MM.1S (cell line): ENCODE data around the gene PYGM.

ENCODE experiments used
- DNase-seq: peaks from one replicate; pipeline ENCODE4 v3.0.0-alpha.2; 2015
- H2AFZ ChIP-seq: fragments of 300-600 bp; sonication (generic); 2 replicates; pipeline ENCODE4 v1.6.0; 2016; ENCODE audit warnings: antibody characterized with exemption, low read length
- H3F3A ChIP-seq: fragments of 300-600 bp; sonication (generic); 2 replicates; pipeline ENCODE4 v1.6.1; 2016; ENCODE audit warnings: mild to moderate bottlenecking, antibody characterized with exemption, low read length, moderate library complexity, mixed read lengths; ENCODE audit not compliant: insufficient read depth
- H3K27ac ChIP-seq: fragments of 300-600 bp; sonication (generic); 2 replicates; pipeline ENCODE4 v1.5.1; 2016; ENCODE audit warnings: mild to moderate bottlenecking, low read length
- H3K27me3 ChIP-seq: fragments of 300-600 bp; sonication (generic); replicated peaks from 2 replicates; pipeline ENCODE4 v1.6.0; 2016; ENCODE audit warnings: low read length; ENCODE audit not compliant: insufficient read depth
- H3K36me3 ChIP-seq: fragments of 300-600 bp; sonication (generic); replicated peaks from 2 replicates; pipeline ENCODE4 v1.6.1; 2016; ENCODE audit warnings: mild to moderate bottlenecking, low read length, mixed read lengths; ENCODE audit not compliant: insufficient read depth
- H3K4me1 ChIP-seq: fragments of 300-600 bp; sonication (generic); 2 replicates; pipeline ENCODE4 v1.6.1; 2016; ENCODE audit warnings: low read length, mixed read lengths
- H3K4me2 ChIP-seq: fragments of 300-600 bp; sonication (generic); 2 replicates; pipeline ENCODE4 v1.6.0; 2016; ENCODE audit warnings: low read depth, low read length
- H3K4me3 ChIP-seq: fragments of 300-600 bp; sonication (generic); 2 replicates; pipeline ENCODE4 v1.5.1; 2016; ENCODE audit warnings: low read length, mixed read lengths
- H3K79me2 ChIP-seq: fragments of 300-600 bp; sonication (generic); 2 replicates; pipeline ENCODE4 v1.6.1; 2016; ENCODE audit warnings: mixed run types, low read length, mixed read lengths
- H3K9ac ChIP-seq: fragments of 300-600 bp; sonication (generic); 2 replicates; pipeline ENCODE4 v1.6.1; 2016; ENCODE audit warnings: low read length, mixed read lengths
- H3K9me2 ChIP-seq: fragments of 300-600 bp; sonication (generic); replicated peaks from 2 replicates; pipeline ENCODE4 v1.6.1; 2016; ENCODE audit warnings: mild to moderate bottlenecking, low read length, mixed read lengths; ENCODE audit not compliant: insufficient read depth
- H3K9me3 ChIP-seq: fragments of 300-600 bp; sonication (generic); replicated peaks from 2 replicates; pipeline ENCODE4 v1.6.1; 2016; ENCODE audit warnings: mild to moderate bottlenecking, low read length, mixed read lengths; ENCODE audit not compliant: insufficient read depth
- H4K20me1 ChIP-seq: fragments of 300-600 bp; sonication (generic); 2 replicates; pipeline ENCODE4 v1.6.1; 2016; ENCODE audit warnings: mild to moderate bottlenecking, low read length, moderate library complexity, mixed read lengths; ENCODE audit not compliant: insufficient read depth
- CTCF ChIP-seq: fragments of 300-600 bp; sonication (generic); IDR thresholded peaks from 2 replicates; pipeline ENCODE4 v1.5.1; 2016; ENCODE audit warnings: antibody characterized with exemption, low read length, mixed read lengths
- EZH2 ChIP-seq: fragments of 300-600 bp; sonication (generic); optimal IDR thresholded peaks from 2 replicates; pipeline ENCODE3; 2017; ENCODE audit warnings: low read depth, mild to moderate bottlenecking, antibody characterized with exemption, low read length, mixed read lengths
- EZH2phosphoT487 ChIP-seq: fragments of 300-600 bp; sonication (generic); IDR thresholded peaks from 2 replicates; pipeline ENCODE4 v1.6.1; 2018; ENCODE audit warnings: antibody characterized with exemption, low read length

Gene PYGM

GRCh38 chr11:64772303-64773018 is 12.7 kb upstream of the PYGM start:
- Histone ChIP-seq H3K9me2 (no peaks in the 10 kb centered on the region), H3K36me3 (peaks cover 62% of the 10 kb centered on the region), H3K79me2 (peaks cover 98% of the 10 kb centered on the region), H3K9ac (no peak overlapping the region), H4K20me1 (peaks cover 63% of the 10 kb centered on the region), H3K4me2 (no peak overlapping the region), H3K4me1 (peaks cover 39% of the 10 kb centered on the region), H3F3A (peaks cover 28% of the 10 kb centered on the region), H2AFZ (no peak overlapping the region), H3K9me3 (no peaks in the 10 kb centered on the region), H3K27ac (peak overlapping the region; percentile 32; the same call in 1 of the 2 replicates), H3K27me3 (no peaks in the 10 kb centered on the region), H3K4me3 (no peak overlapping the region)
- no peak for TF ChIP-seq CTCF
- no peak for TF ChIP-seq EZH2phosphoT487
- peak; percentile 18 for DNase-seq

- Histone ChIP-seq H3K4me2 (no peak overlapping the region), H3K9ac (no peak overlapping the region), H3K36me3 (peaks cover 68% of the 10 kb centered on the region), H3K9me2 (no peaks in the 10 kb centered on the region), H3K79me2 (peaks cover 98% of the 10 kb centered on the region), H3F3A (peaks cover 28% of the 10 kb centered on the region), H4K20me1 (peaks cover 62% of the 10 kb centered on the region), H3K27me3 (no peaks in the 10 kb centered on the region), H3K4me1 (peaks cover 39% of the 10 kb centered on the region), H3K27ac (no peak overlapping the region), H3K9me3 (no peaks in the 10 kb centered on the region), H2AFZ (no peak overlapping the region), H3K4me3 (no peak overlapping the region)
- no peak for DNase-seq
- TF ChIP-seq CTCF (no peak), EZH2 (no peak), EZH2phosphoT487 (no peak)
Measured at GRCh38 chr11:64771861-64772260, 12.1 kb upstream of the PYGM start.

- peaks cover 84% of the 10 kb centered on the region for H3K79me2 ChIP-seq
- TF ChIP-seq EZH2phosphoT487 (no peak), CTCF (no peak), EZH2 (no peak)
- no peak overlapping the region for H2AFZ ChIP-seq
- peaks cover 63% of the 10 kb centered on the region for H3K36me3 ChIP-seq
- no peak overlapping the region for H3K4me2 ChIP-seq
- no peak for DNase-seq
- H3K27me3 ChIP-seq, result no peaks in the 10 kb centered on the region
- H3K9ac ChIP-seq, result no peak overlapping the region
- H3K4me1 ChIP-seq, result peaks cover 21% of the 10 kb centered on the region
- no peak overlapping the region for H3K4me3 ChIP-seq
- no peaks in the 10 kb centered on the region for H3K9me3 ChIP-seq
- no peak overlapping the region for H3K27ac ChIP-seq
- peaks cover 45% of the 10 kb centered on the region for H4K20me1 ChIP-seq
- H3F3A ChIP-seq, result peaks cover 25% of the 10 kb centered on the region
- H3K9me2 ChIP-seq, result no peaks in the 10 kb centered on the region
Measured at GRCh38 chr11:64770120-64770519, 10.3 kb upstream of the PYGM start.
